KMS-11 (cell line): ENCODE measurements around the gene RRAGD.

Experiments
- H2AFZ ChIP-seq: fragments of 200-600 bp; sonication (generic); 2 replicates; pipeline ENCODE4 v1.6.1; 2016; ENCODE audit warnings: antibody characterized with exemption, mixed run types, low read depth
- H3K27ac ChIP-seq: fragments of 200-600 bp; sonication (generic); 2 replicates; pipeline ENCODE4 v1.6.1; 2016; ENCODE audit warnings: mild to moderate bottlenecking, mixed run types
- H3K27me3 ChIP-seq: fragments of 200-600 bp; sonication (generic); 2 replicates; pipeline ENCODE4 v1.6.1; 2017; ENCODE audit warnings: mild to moderate bottlenecking, low read depth, mixed run types, moderate library complexity; ENCODE audit not compliant: insufficient read depth
- H3K36me3 ChIP-seq: fragments of 200-600 bp; sonication (generic); 2 replicates; pipeline ENCODE4 v1.6.1; 2017; ENCODE audit warnings: mild to moderate bottlenecking, mixed run types; ENCODE audit not compliant: insufficient read depth
- H3K4me1 ChIP-seq: fragments of 200-600 bp; sonication (generic); 2 replicates; pipeline ENCODE4 v1.6.1; 2016; ENCODE audit warnings: mild to moderate bottlenecking, low read depth, mixed run types; ENCODE audit not compliant: poor library complexity, severe bottlenecking
- H3K4me2 ChIP-seq: fragments of 200-600 bp; sonication (generic); 2 replicates; pipeline ENCODE4 v1.7.0; 2016; ENCODE audit warnings: mild to moderate bottlenecking, mixed run types
- H3K4me3 ChIP-seq: fragments of 200-600 bp; sonication (generic); IDR thresholded peaks from 2 replicates; pipeline ENCODE4 v1.6.1; 2017; ENCODE audit warnings: low read depth, low read length, mixed read lengths; ENCODE audit not compliant: insufficient read depth
- H3K79me2 ChIP-seq: fragments of 200-600 bp; sonication (generic); 2 replicates; pipeline ENCODE4 v1.6.1; 2016; ENCODE audit warnings: low read depth, mixed run types; ENCODE audit not compliant: insufficient read depth
- H3K9ac ChIP-seq: fragments of 200-600 bp; sonication (generic); 2 replicates; pipeline ENCODE4 v1.6.1; 2016; ENCODE audit warnings: mild to moderate bottlenecking, mixed run types
- H4K20me1 ChIP-seq: fragments of 200-600 bp; sonication (generic); 2 replicates; pipeline ENCODE4 v1.6.1; 2016; ENCODE audit warnings: mild to moderate bottlenecking, mixed run types; ENCODE audit not compliant: insufficient read depth
- CTCF ChIP-seq: fragments of 200-600 bp; sonication (generic); conservative IDR thresholded peaks from 2 replicates; pipeline ENCODE4 v1.6.1; 2017; ENCODE audit warnings: low read depth, mild to moderate bottlenecking, antibody characterized with exemption, low read length, moderate library complexity, mixed read lengths

RRAGD gene

GRCh38 chr6:89454300-89454699 lies 42.2 kb upstream of the RRAGD start:
- H3K27me3 ChIP-seq, result no peaks in the 10 kb centered on the region
- H3K79me2 ChIP-seq, result no peaks in the 10 kb centered on the region
- H3K4me1 ChIP-seq, result no peaks in the 10 kb centered on the region
- no peak overlapping the region for H3K4me2 ChIP-seq
- H3K4me3 ChIP-seq, result no peak overlapping the region
- H2AFZ ChIP-seq, result no peak overlapping the region
- no peak for TF ChIP-seq CTCF
- H3K36me3 ChIP-seq, result no peaks in the 10 kb centered on the region
- H3K27ac ChIP-seq, result no peak overlapping the region
- no peaks in the 10 kb centered on the region for H4K20me1 ChIP-seq
- H3K9ac ChIP-seq, result no peak overlapping the region

DNA sequence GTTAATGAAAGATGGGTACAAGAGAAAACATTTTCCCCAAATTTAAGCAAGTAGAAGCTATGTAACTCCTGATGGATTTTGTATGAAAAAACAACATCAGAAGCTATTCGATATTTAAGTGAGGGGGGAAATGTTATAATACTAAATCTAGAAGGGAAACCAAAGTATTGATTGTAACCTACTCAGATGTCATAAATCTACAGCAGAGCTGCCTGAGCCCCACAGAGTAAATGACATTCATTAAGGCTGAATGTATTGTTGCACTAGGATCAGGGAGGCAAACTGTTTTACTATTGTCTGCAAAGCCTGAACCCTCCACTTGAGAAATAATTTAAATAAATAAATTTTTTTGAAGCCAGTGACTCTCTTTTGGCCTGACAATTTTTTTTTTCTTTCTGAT lies 40.2 kb upstream of the RRAGD start:
- Histone ChIP-seq H3K4me3 (no peak overlapping the region), H2AFZ (no peak overlapping the region), H3K4me2 (no peak overlapping the region), H3K4me1 (no peaks in the 10 kb centered on the region), H3K36me3 (no peaks in the 10 kb centered on the region), H3K79me2 (no peaks in the 10 kb centered on the region), H3K27ac (no peak overlapping the region), H4K20me1 (no peaks in the 10 kb centered on the region), H3K9ac (no peak overlapping the region), H3K27me3 (no peaks in the 10 kb centered on the region)
- no peak for TF ChIP-seq CTCF

DNA sequence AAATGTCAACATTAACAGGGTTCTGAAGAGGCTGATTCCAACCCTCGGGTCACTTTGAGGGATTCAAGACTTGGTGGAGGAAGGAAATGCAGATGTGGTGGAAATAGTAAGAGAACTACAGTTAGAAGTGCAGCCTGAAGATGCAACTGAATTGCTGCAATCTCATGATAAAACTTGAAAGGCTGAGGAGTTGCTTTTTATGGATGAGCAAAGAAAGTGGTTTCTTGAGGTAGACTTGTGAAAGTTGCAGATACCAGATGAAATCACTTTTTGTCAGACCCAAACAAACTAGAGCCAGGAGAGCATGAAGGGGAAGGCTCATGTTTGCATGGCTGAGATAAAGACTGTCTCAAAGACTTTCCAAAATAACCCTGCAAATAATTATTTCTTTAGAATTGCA lies 37.1 kb upstream of the RRAGD start:
- no peaks in the 10 kb centered on the region for H3K79me2 ChIP-seq
- no peak overlapping the region for H3K9ac ChIP-seq
- H4K20me1 ChIP-seq, result no peaks in the 10 kb centered on the region
- no peaks in the 10 kb centered on the region for H3K4me1 ChIP-seq
- no peaks in the 10 kb centered on the region for H3K36me3 ChIP-seq
- H3K27ac ChIP-seq, result no peak overlapping the region
- H3K4me3 ChIP-seq, result no peak overlapping the region
- H3K27me3 ChIP-seq, result no peaks in the 10 kb centered on the region
- TF ChIP-seq CTCF, result no peak
- H2AFZ ChIP-seq, result no peak overlapping the region
- no peak overlapping the region for H3K4me2 ChIP-seq

DNA sequence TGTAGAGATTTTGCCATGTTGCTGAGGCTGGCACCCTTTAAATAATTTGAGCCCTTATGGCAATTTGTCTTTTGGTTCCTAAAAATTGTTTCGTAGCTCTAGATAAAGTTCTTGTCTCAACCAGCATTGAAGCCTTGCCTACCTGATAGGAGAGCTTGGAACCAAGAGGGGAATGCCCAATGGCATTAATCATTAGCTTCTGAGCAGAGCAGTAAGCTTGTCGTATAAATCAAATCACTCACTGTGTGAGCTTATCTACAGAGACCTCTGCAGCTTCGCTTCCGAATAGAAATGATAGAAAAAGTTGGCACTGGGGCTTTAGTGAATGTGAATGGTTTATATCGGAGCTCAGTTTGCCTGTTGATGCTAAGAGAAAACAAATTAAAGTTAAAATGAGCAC lies 31.6 kb upstream of the RRAGD start:
- Histone ChIP-seq H3K27ac (no peak overlapping the region), H2AFZ (no peak overlapping the region), H3K27me3 (no peaks in the 10 kb centered on the region), H3K79me2 (no peaks in the 10 kb centered on the region), H3K4me1 (no peaks in the 10 kb centered on the region), H3K36me3 (no peaks in the 10 kb centered on the region), H3K9ac (no peak overlapping the region), H3K4me3 (no peak overlapping the region), H4K20me1 (no peaks in the 10 kb centered on the region), H3K4me2 (no peak overlapping the region)
- TF ChIP-seq CTCF, result no peak

GRCh38 chr6:89440200-89440599 lies 28.1 kb upstream of the RRAGD start:
- Histone ChIP-seq H3K27me3 (no peaks in the 10 kb centered on the region), H3K9ac (no peak overlapping the region), H3K36me3 (no peaks in the 10 kb centered on the region), H3K4me2 (no peak overlapping the region), H3K79me2 (no peaks in the 10 kb centered on the region), H3K4me3 (no peak overlapping the region), H3K4me1 (peaks cover 18% of the 10 kb centered on the region), H2AFZ (no peak overlapping the region), H3K27ac (no peak overlapping the region), H4K20me1 (no peaks in the 10 kb centered on the region)
- no peak for TF ChIP-seq CTCF
